ENCODE data around the gene RPL35.

RPL35 gene

GRCh38 chr9:124894035-124894740, 32.4 kb upstream of the RPL35 start:
- H3K4me3 ChIP-seq (ENCODE audit: low read length): no peak overlapping the region
- TF ChIP-seq, protein P1, sequence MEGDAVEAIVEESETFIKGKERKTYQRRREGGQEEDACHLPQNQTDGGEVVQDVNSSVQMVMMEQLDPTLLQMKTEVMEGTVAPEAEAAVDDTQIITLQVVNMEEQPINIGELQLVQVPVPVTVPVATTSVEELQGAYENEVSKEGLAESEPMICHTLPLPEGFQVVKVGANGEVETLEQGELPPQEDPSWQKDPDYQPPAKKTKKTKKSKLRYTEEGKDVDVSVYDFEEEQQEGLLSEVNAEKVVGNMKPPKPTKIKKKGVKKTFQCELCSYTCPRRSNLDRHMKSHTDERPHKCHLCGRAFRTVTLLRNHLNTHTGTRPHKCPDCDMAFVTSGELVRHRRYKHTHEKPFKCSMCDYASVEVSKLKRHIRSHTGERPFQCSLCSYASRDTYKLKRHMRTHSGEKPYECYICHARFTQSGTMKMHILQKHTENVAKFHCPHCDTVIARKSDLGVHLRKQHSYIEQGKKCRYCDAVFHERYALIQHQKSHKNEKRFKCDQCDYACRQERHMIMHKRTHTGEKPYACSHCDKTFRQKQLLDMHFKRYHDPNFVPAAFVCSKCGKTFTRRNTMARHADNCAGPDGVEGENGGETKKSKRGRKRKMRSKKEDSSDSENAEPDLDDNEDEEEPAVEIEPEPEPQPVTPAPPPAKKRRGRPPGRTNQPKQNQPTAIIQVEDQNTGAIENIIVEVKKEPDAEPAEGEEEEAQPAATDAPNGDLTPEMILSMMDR (conservative IDR thresholded peaks at IDR 0.05; ENCODE audit: low read length): no peak
- DNase-seq (ENCODE audit: low read depth): no peak

- TF ChIP-seq, protein P1 (conservative IDR thresholded peaks at IDR 0.05; ENCODE audit: low read length): no peak
- no peak for DNase-seq (ENCODE audit: low read depth)
- no peak overlapping the region for H3K4me3 ChIP-seq (ENCODE audit: low read length)
These were observed 28.4 kb upstream of the RPL35 start for GRCh38 chr9:124890179-124890578.

GRCh38 chr9:124889006-124889405, 27.2 kb upstream of the RPL35 start:
- DNase-seq (ENCODE audit: low read depth): no peak
- TF ChIP-seq, protein P1 (conservative IDR thresholded peaks at IDR 0.05; ENCODE audit: low read length): no peak
- H3K4me3 ChIP-seq (ENCODE audit: low read length): no peak overlapping the region

DNA sequence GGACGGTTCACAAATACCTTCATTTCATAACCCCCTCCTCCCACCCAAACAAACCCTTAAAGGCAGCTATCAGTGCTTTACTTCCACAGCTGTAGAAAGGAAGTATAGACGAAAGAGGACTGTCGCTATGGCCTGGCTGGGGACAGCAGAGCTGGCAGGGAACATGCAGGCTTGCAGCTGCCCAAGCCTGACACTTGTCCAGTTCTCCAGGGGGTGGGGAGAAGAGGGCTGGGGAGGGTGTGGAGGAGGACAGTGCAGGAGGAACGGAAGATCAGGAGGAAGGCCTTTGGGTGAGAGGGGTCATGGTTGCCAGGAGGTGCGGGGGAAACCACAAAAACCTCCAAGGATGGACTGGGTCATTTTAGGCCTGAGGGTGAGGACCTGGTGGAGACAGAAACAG, 26.1 kb upstream of the RPL35 start:
- TF ChIP-seq, protein P1 (conservative IDR thresholded peaks at IDR 0.05; ENCODE audit: low read length): no peak
- no peak for DNase-seq (ENCODE audit: low read depth)
- H3K4me3 ChIP-seq (ENCODE audit: low read length): no peak overlapping the region

- no peak overlapping the region for H3K4me3 ChIP-seq (ENCODE audit: low read length)
- TF ChIP-seq, protein P1 (conservative IDR thresholded peaks at IDR 0.05; ENCODE audit: low read length): no peak
- no peak for DNase-seq (ENCODE audit: low read depth)
These were observed 25.2 kb upstream of the RPL35 start for GRCh38 chr9:124886866-124887492.

DNA sequence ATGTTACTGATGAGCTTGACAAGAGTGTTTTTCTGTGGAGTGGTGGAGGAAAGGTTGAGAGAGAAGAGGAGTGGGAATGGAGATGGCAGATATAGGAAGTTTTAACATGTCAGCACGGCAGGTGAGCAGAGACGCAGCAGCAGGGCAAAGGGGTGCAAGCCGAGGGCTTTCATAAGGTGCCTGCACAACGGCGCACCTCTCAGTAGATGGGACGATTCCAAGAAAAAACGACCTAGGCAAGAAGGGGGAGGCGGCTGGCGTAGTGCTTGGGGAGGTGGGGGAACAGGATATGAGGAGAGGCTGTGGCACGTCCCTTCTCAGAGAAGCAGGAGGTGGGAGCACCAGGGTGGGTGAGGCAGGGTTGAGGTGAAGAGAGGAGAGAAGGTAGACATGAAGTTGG, 24.7 kb upstream of the RPL35 start:
- TF ChIP-seq, protein P1 (conservative IDR thresholded peaks at IDR 0.05; ENCODE audit: low read length): no peak
- no peak overlapping the region for H3K4me3 ChIP-seq (ENCODE audit: low read length)
- DNase-seq (ENCODE audit: low read depth): no peak

DNA sequence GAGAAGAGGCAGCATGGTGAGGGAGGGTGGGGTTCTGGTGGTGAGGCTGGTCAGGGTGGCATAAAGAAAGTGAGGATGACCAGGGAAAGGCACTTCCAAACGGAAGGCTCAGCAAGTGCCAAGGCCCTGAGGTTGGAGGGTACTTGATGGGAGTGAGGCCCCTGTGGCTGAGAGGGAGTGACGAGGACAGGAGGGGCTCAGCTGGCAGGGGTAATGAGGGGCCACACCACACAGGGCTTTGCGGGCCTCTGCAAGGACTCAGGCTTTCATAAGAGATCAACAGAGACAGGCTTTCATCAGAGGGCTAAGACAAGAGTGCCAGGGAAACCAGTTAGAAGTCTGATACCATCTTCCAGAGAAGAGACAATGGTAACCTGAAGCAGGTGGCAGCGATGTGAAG, 23.8 kb upstream of the RPL35 start:
- TF ChIP-seq, protein P1 (conservative IDR thresholded peaks at IDR 0.05; ENCODE audit: low read length): no peak
- DNase-seq (ENCODE audit: low read depth): no peak
- H3K4me3 ChIP-seq (ENCODE audit: low read length): no peak overlapping the region

All from AG10803 (cell line).